Activated CD8-positive, alpha-beta T cell treated with anti-CD3 and anti-CD28 coated beads, Interleukin-2, amount 10 ng/mL, durations not matched to agents 7 days and 5 days (primary cell): ENCODE measurements around the gene HS3ST5. TPM values are rescaled to one million over a fixed set of nuclear protein-coding genes. Genes with fewer than 3 reads are reported as not detected.

Experiments used
- ATAC-seq: fragments of 150-1000 bp; cut with Tn5 transposase; one replicate; pipeline ENCODE4 v1.10.0; 2021; ENCODE audit warnings: moderate library complexity
- CTCF ChIA-PET: fragments of 350-600 bp; sonication (Branson Sonifier 250); formaldehyde crosslinking; loops from one replicate; lab custom pipeline; 2021; ENCODE audit warnings: antibody characterized with exemption; lab: Charles Lee
- POLR2A ChIA-PET: fragments of 350-600 bp; sonication (Branson Sonifier 250); formaldehyde crosslinking; loops from one replicate; lab custom pipeline; 2021; ENCODE audit warnings: antibody characterized with exemption; lab: Charles Lee
- DNase-seq: peaks from one replicate; pipeline ENCODE4 v3.0.0-alpha.2; 2020
- H3K27ac Mint-ChIP-seq: one replicate; pipeline ENCODE4 v1.8.0; 2021; ENCODE audit warnings: mild to moderate bottlenecking, mixed read lengths
- H3K27me3 Mint-ChIP-seq: one replicate; pipeline ENCODE4 v1.8.0; 2021; ENCODE audit warnings: low read depth, mixed read lengths
- H3K36me3 Mint-ChIP-seq: one replicate; pipeline ENCODE4 v1.8.0; 2021; ENCODE audit warnings: low read depth, mixed read lengths
- H3K4me1 Mint-ChIP-seq: one replicate; pipeline ENCODE4 v1.8.0; 2021; ENCODE audit warnings: low read depth, mixed read lengths
- H3K4me3 Mint-ChIP-seq: one replicate; pipeline ENCODE4 v1.8.0; 2021; ENCODE audit warnings: mild to moderate bottlenecking, mixed read lengths
- H3K9me3 Mint-ChIP-seq: one replicate; pipeline ENCODE4 v1.8.0; 2022; ENCODE audit warnings: mixed read lengths; ENCODE audit not compliant: insufficient read depth
- total RNA-seq, 2 experiments: library from RNA; stranded (reverse); gene quantifications; one replicate each; pipeline ENCODE4 v1.2.3, GENCODE V29; 2021

The HS3ST5 gene
- total RNA-seq, 2 experiments from 2014 or later: not detected

- Mint-ChIP-seq H3K4me1 (peaks cover 10% of the 10 kb centered on the region), H3K9me3 (no peaks in the 10 kb centered on the region), H3K27ac (no peak overlapping the region), H3K36me3 (no peaks in the 10 kb centered on the region), H3K4me3 (no peak overlapping the region), H3K27me3 (peaks cover 4% of the 10 kb centered on the region)
- POLR2A ChIA-PET: no interaction called here
- DNase-seq (no peak), ATAC-seq (no peak)
- CTCF ChIA-PET: no interaction called here
Measured at GRCh38 chr6:114008331-114008730, 334.5 kb downstream of the HS3ST5 start.

- POLR2A ChIA-PET: no interaction called here
- Mint-ChIP-seq H3K36me3 (no peaks in the 10 kb centered on the region), H3K9me3 (no peaks in the 10 kb centered on the region), H3K27me3 (peaks cover 4% of the 10 kb centered on the region), H3K4me3 (no peak overlapping the region), H3K4me1 (peaks cover 10% of the 10 kb centered on the region), H3K27ac (no peak overlapping the region)
- DNase-seq (peak; percentile 34), ATAC-seq (peak; percentile 79)
- CTCF ChIA-PET: no interaction called here
Measured at GRCh38 chr6:114007516-114007915, 335.3 kb downstream of the HS3ST5 start.
